Cardiac muscle cell (in vitro differentiated cells and primary cell): ENCODE data around the gene KDF1. TPM values are rescaled to one million over a fixed set of nuclear protein-coding genes. Genes with fewer than 3 reads are reported as not detected.

Experiments used
- DNase-seq, 2 donors: peaks; one replicate each; pipeline versions ENCODE4 v3.0.0 to v3.0.0-alpha.2; 2010 to 2017; ENCODE audit warnings: low read depth in 1 of 2, low spot score in 1 of 2
- H3K27ac ChIP-seq: fragments of 200-600 bp; sonication (generic); 2 replicates; pipeline ENCODE4 v1.5.1; 2016
- H3K27me3 ChIP-seq: fragments of 200-600 bp; sonication (generic); 2 replicates; pipeline ENCODE4 v1.6.0; 2016; ENCODE audit warnings: control low read depth
- H3K36me3 ChIP-seq: fragments of 200-600 bp; sonication (generic); 2 replicates; pipeline ENCODE4 v1.5.1; 2016; ENCODE audit warnings: control low read depth
- H3K4me1 ChIP-seq: fragments of 200-600 bp; sonication (generic); 2 replicates; pipeline ENCODE4 v1.8.1; 2017; ENCODE audit warnings: low read depth, mild to moderate bottlenecking, mixed run types
- H3K4me3 ChIP-seq: fragments of 200-600 bp; sonication (generic); 2 replicates; pipeline ENCODE4 v1.5.1; 2016; ENCODE audit warnings: mild to moderate bottlenecking
- H3K9me3 ChIP-seq: fragments of 200-600 bp; sonication (generic); 2 replicates; pipeline ENCODE4 v1.5.1; 2017; ENCODE audit warnings: low read depth, mild to moderate bottlenecking, control low read depth
- polyA plus RNA-seq: library from polyadenylated mRNA; unstranded; fragments of >200 nt; fragmentation: Nextera tagmentation; extraction: Ambion mirVana; gene quantifications from 2 replicates; pipeline ENCODE4 v1.2.1, GENCODE V29; 2016
- total RNA-seq: library from RNA; depleted of rRNA; stranded (reverse); fragments of >200 nt; gene quantifications from 2 replicates; pipeline ENCODE4 v1.2.3, GENCODE V29; 2016
- TF ChIP-seq, protein P1 (sequence below): IDR thresholded peaks from 2 replicates; pipeline ENCODE4 v1.5.1; 2012; ENCODE audit warnings: low read depth, mild to moderate bottlenecking, low read length

Gene KDF1
- total and polyA plus RNA-seq, 2 experiments from 2014 or later, result 0.35 to 0.63 TPM

DNA sequence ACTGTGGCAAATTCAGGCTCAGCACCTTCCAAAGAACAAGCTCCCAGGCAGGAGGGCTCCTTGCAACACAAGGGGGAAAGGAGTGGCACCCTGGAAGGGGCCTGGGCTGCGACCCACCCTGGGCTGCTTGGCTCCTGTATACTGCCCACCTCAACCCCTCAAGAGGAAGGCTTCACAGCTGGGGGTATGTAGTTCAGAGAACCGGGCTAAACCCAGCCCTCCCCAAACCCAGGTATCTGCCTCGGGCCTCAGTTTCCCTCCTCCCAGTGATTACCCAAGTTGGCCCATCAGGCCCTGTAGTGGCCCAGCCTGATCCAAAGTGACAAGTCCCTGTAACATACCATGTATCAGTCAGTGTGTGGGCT lies 44.9 kb upstream of the KDF1 start:
- Histone ChIP-seq H3K4me1 (peaks cover 18% of the 10 kb centered on the region), H3K9me3 (no peaks in the 10 kb centered on the region), H3K36me3 (no peaks in the 10 kb centered on the region), H3K27ac (peak overlapping the region; percentile 44), H3K4me3 (no peak overlapping the region), H3K27me3 (no peaks in the 10 kb centered on the region)
- TF ChIP-seq, protein P1, sequence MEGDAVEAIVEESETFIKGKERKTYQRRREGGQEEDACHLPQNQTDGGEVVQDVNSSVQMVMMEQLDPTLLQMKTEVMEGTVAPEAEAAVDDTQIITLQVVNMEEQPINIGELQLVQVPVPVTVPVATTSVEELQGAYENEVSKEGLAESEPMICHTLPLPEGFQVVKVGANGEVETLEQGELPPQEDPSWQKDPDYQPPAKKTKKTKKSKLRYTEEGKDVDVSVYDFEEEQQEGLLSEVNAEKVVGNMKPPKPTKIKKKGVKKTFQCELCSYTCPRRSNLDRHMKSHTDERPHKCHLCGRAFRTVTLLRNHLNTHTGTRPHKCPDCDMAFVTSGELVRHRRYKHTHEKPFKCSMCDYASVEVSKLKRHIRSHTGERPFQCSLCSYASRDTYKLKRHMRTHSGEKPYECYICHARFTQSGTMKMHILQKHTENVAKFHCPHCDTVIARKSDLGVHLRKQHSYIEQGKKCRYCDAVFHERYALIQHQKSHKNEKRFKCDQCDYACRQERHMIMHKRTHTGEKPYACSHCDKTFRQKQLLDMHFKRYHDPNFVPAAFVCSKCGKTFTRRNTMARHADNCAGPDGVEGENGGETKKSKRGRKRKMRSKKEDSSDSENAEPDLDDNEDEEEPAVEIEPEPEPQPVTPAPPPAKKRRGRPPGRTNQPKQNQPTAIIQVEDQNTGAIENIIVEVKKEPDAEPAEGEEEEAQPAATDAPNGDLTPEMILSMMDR, result no peak
- no peak for DNase-seq

DNA sequence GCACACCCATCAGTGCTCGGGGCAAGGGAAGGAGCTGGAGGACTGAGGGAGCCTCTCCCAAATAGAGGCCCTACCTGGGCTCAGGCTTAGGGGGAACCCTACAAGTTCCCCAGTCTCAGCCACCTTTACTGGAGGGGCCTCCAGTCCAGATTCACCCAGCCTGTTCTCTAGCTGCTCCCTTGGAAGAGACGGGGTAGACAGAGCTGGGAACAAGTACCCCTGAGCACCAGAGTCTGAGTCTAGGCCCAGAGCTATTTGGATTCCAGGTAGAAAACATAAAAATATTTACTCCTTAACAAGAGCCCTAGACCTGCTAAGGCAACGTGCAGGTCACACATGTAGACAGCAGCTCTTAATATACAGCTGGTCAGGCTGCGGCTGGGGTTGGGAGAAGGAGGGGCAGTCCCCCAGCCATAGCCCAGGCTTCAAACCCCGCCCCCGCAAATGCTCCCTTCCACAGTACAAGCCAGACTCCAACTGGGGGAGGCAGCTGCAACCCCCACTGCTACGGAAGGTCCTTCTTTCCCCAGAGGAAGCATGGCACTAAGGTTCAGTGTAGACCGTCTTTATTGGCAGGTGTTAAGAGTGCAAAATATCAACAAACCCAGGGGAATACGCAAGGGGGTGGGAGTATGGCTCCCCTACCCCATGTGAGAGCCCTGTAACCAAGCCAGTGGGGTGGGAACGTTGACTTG lies 44.4 kb upstream of the KDF1 start:
- DNase-seq, result peak; percentile 61 to 70
- TF ChIP-seq, protein P1, result no peak
- H3K27ac ChIP-seq, result peak overlapping the region; percentile 44
- H3K27me3 ChIP-seq, result no peaks in the 10 kb centered on the region
- H3K4me3 ChIP-seq, result no peak overlapping the region
- no peaks in the 10 kb centered on the region for H3K36me3 ChIP-seq
- peaks cover 23% of the 10 kb centered on the region for H3K4me1 ChIP-seq
- H3K9me3 ChIP-seq, result no peaks in the 10 kb centered on the region

DNA sequence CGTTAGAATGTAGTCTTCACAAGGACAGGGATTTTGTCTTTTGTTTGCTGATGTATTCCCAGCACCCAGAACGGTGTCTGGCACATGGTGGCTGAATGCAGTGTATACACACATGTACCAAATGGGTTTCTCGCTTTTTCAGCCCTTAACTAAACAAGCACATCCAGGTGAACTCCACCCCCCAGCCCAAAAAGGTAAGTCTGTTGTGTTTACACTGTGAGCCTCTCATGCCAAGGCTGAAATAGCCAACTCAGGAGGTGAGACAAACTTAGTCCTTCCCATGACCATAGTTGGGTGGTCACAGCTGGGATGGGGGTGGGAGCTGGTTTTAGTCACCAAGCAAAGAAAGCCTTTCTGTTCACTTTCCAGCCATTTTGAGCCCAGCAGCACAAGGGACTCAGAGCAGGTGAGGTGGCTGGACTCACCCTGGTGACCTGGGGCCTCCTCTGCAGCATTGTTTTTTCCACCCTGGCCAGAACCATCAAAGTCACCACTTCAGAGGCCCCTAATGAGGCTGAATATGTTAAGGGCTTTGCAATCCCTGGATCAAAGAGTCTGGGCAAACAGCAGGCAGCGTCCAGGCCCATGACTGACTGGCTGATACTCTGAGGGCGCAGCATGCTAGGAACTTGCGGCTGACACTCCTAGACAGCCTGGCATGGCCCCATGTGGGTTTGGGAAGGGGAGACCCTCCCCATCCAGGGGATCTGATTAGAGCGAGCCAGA lies 43.6 kb upstream of the KDF1 start:
- Histone ChIP-seq H3K9me3 (no peaks in the 10 kb centered on the region), H3K27ac (peak overlapping the region; percentile 44), H3K36me3 (no peaks in the 10 kb centered on the region), H3K4me3 (no peak overlapping the region), H3K27me3 (no peaks in the 10 kb centered on the region), H3K4me1 (peaks cover 28% of the 10 kb centered on the region)
- TF ChIP-seq, protein P1, result no peak
- peak in 1 of 2 donors; percentile 52 for DNase-seq

DNA sequence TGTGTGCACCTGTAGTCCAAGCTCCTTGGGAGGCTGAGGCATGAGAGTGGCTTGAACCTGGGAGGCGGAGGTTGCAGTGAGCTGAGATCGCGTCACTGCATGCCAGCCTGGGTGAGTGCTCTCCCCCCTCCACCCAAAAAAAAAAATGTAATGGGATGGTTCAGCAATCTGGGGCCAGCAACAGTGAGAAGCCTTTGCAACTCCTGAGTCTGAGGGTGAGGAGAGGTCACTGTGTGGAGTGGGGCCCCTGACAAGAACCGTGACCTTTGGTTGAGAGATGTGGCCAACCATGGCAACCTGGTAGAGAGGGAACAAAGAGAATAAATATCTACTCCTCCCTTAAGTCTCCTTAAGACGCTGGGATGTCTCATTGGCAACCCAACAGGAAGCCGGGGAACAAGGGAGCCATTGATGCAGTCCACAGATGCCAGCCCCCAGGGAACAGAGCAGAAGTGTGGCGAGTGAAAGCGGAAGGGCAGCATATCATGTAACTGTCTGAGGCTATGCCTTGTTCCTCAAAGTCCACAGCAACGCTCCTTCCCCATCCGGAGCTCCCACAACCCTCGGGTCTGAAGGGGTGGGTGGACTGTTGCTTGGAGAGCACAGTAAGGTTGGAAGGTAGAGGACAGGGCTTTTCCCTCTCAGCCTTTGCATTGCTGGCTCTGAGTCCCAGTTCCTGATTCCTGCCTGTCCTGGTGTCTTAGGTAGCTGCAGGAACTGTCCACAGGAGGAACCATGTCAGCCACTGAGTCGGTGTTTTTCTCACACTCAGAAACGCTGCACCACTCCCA lies 41.5 kb upstream of the KDF1 start:
- Histone ChIP-seq H3K36me3 (no peaks in the 10 kb centered on the region), H3K27me3 (no peaks in the 10 kb centered on the region), H3K4me1 (peaks cover 33% of the 10 kb centered on the region), H3K27ac (no peak overlapping the region), H3K9me3 (no peaks in the 10 kb centered on the region), H3K4me3 (no peak overlapping the region)
- TF ChIP-seq, protein P1, result no peak
- peak in 1 of 2 donors; percentile 71 for DNase-seq

DNA sequence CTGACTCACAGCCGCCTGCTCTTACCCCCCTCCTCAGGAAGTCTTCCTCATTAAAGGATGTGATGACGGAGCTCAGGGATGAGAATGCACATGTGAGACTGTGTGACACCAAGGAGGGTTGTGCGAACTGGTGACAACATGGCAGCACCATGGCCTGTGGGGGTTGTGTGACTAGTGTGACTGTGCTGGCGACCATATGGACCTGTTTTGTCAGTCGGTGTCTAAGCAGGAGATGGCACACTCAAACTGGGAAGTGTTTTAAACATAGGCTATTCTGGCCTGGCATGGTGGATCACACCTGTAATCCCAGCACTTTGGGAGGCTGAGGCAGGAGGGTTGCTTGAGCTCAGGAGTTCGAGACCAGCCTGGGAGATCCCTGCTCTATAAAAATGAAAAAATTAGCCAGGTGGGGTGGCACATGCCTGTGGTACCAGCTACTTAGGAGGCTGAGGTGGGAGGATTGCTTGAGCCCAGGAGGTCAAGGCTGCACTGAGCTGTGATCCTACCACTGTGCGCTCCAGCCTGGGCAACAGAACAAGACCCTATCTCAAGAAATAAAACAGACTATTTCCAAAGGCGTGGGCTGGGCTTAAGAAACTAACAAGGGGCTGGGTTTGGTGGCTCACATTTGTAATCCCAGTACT lies 40.7 kb upstream of the KDF1 start:
- peak in 1 of 2 donors; percentile 62 for DNase-seq
- TF ChIP-seq, protein P1, result no peak
- H3K27ac ChIP-seq, result peak overlapping the region; percentile 93
- H3K4me1 ChIP-seq, result peaks cover 33% of the 10 kb centered on the region
- no peak overlapping the region for H3K4me3 ChIP-seq
- no peaks in the 10 kb centered on the region for H3K27me3 ChIP-seq
- H3K9me3 ChIP-seq, result no peaks in the 10 kb centered on the region
- no peaks in the 10 kb centered on the region for H3K36me3 ChIP-seq
